G401 (cell line): ENCODE measurements around the gene RASGEF1C. TPM values are rescaled to one million over a fixed set of nuclear protein-coding genes. Genes with fewer than 3 reads are reported as not detected.
"Not testable (repeated sequence)": the region's sequence is repeated elsewhere in the genome, so short reads cannot be mapped to it uniquely, and the experiment has no call there.

ENCODE experiments used
- DNase-seq: peaks from one replicate; pipeline ENCODE4 v3.0.0-alpha.2; 2015; ENCODE audit warnings: low spot score
- in situ Hi-C: cut with HindIII; loops from 2 replicates; pipeline ENCODE4 v1.10.0; 2016; ENCODE audit warnings: low sequenced_read_pairs, mixed read lengths
- total RNA-seq: library from RNA; depleted of rRNA; stranded (reverse); fragments of >200 nt; shearing (Covaris generic); gene quantifications from 2 replicates; pipeline ENCODE4 v1.2.3, GENCODE V29; 2014

Gene RASGEF1C
- total RNA-seq, 1 experiment from 2014 or later: not detected

- in situ Hi-C loops: no loop called here
- no peak for DNase-seq
Measured at GRCh38 chr5:180129291-180130190, 79.5 kb downstream of the RASGEF1C start.

DNA sequence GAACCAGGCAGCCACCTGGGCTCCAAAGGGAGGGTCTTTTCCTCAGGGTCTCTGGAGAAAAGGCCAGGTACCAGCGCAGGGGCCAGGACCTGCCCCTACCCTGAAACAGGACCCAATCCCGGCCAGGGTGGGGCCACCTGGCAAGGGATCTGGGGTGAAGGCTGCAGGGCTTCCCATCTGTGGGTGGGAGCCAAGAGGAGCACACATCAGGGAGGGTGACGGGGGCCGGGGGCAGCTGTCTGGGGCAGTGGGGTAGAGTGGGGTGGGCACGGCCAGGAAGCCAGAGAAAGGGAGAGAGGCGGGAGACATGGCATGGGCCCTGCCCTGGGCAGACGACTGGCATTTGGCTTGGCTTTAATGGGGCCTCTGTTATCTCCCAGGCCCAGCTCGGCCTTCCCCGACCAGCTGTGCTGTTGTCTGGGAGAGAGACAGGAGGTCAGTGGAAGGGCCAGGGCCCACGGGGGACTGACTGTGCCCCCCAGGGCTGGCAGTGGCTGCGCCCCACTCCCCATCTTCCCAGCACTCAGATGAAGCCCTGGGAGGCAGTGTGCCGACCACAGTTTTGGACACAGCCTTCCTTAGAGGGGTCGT, 80.2 kb downstream of the RASGEF1C start:
- no peak for DNase-seq
- in situ Hi-C loops: no loop called here

DNA sequence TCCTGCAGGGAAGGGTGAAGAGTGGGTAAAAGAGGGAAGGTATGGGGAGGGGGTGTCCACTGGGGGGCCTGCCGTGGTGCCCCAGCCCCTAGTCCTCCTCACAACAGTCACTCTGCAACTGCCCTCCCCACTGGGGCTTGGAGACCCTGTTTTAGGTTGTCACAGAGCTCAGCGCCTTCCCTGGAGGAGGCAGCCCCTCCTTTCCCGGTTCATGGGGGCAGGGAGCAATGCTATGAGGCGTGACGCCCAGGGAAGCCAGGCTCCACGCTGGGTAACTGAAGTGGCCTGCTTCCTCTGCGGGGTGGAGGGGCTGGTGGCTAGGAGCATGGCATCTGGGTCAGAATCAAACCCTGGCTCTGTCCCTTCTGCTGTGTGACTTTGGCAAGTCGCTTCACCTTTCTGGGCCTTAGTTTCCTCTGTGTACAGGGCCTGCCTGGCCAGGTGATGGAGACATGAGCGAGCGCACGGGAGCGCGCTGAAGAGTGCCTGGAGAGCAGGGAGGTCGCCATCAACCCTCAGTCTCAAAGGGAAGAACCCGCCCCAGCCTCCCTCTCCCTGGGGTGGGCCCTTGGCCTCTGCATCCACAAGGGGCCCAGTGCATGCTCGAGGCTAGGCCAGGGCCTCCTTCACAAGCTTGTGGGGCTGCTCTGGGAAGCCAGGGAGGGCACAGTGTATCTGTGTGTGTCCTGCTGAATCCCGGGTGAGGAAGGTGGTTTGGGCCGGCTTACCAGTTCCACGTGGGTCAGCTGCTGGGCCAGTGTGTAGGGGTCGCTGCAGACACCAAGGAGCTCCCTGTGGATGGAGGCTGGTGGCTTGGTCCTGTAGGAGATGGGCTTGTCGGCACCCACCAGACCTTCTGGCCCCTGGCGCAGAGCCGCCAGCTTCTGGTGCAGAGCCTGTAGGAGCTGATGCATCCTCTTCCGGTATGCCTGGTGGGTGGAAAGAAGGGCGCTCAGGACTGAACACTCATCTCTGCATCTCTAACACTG, 81.0 kb downstream of the RASGEF1C start:
- no peak for DNase-seq
- in situ Hi-C loops: no loop called here

DNA sequence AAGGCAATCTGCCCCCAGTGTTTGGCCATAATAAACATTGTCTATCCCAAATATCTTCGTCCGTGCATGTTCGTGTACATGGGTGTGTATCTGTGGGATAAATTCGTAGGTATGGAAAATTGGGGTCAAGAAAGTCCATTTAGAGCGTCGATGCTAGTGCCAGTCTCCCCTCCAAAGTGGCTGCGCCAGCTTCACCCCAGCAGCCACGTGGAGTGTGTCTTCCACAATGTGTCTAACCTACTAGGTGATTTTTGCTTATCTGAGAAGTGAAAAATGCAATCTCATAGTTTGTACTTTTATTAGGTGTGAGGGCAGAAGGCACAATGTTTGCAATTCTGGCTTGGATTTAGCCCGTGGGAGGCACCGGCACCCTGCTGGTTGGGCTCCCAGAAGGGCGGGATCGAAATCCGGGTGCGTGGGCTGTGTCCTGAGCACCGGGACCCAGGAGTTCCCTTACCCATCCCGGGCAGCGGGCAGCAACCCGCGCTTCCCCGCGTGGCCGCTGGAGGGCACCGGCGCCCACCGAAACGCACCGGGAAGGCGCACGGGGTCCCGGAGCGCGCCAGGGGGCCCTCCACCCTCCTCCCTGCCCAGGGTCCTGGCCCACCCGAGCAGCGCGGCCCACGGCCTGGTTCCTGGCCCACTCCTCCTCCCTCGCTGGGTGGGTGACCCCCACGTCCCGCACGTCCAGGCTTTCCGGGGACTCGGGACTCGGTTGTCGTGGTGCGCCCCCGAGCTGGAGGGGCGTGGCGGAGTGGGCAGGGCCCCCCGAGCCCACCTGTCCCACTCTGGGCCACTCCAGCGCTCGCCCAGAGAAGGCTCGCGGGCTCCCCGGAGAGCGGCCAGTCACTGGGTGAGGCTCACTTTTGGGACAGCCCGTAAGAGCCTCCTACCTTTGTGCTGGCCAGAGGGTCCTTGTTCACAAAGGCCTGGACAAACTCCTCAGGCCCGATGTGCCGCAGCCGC, 82.0 kb downstream of the RASGEF1C start:
- DNase-seq: no peak
- in situ Hi-C loops: no loop called here

DNA sequence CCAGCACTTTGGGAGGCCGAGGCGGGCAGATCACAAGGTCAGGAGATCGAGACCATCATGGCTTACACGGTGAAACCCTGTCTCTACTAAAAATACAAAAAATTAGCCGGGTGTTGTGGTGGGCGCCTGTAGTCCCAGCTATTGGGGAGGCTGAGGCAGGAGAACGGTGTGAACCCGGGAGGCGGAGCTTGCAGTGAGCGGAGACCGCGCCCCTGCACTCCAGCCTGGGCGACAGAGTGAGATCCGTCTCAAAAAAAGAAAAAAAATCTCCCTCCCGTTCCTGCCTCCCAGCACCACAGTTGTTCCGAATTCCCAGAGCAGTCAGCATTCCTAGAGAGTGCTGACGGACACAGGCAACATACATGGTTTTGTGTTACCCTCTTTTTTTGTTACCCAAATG, 82.9 kb downstream of the RASGEF1C start:
- in situ Hi-C loops, DNase-seq: not testable (repeated sequence)

- in situ Hi-C loops, DNase-seq: not testable (repeated sequence)
Measured at GRCh38 chr5:180124662-180125061, 84.3 kb downstream of the RASGEF1C start.

GRCh38 chr5:180122875-180123274, 86.1 kb downstream of the RASGEF1C start:
- in situ Hi-C loops: no loop called here
- DNase-seq: no peak

DNA sequence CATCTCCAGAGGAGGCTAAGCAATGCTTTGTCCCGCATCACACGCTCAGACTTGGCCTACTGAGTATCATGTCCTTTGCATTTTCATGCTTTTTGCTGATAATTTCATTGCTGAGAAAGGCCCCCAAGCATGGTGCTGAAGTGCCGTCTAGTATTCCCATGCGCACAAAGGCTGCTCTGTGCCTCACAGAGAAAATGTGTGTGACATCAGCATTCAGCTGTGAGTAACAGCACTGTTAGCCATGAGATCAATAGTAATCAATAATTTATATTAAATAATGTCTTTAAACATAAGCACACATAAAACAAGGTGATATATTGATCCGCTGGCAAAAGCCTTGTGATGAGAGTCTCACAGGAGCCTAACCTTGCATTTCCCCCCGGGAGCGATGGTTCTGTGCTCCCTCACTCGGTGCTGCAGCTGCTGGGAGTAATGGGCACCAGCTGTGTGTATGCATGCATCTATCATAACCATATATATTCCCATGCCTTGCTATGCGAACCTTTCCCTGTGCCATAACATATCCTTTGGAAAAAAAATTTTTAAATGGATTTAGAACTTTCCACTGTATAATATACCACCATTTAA, 87.1 kb downstream of the RASGEF1C start:
- in situ Hi-C loops: no loop called here
- DNase-seq: no peak

- in situ Hi-C loops: no loop called here
- peak; percentile 92 for DNase-seq
Measured at GRCh38 chr5:180120237-180121101, 88.5 kb downstream of the RASGEF1C start.

- in situ Hi-C loops: no loop called here
Measured at GRCh38 chr5:180119903-180120236, 89.1 kb downstream of the RASGEF1C start.

GRCh38 chr5:180119031-180119902, 89.7 kb downstream of the RASGEF1C start:
- in situ Hi-C loops: no loop called here
- DNase-seq: no peak

More at GRCh38 chr5:180119903-180120236, 89.1 kb downstream of the RASGEF1C start:
- no peak for DNase-seq

DNA sequence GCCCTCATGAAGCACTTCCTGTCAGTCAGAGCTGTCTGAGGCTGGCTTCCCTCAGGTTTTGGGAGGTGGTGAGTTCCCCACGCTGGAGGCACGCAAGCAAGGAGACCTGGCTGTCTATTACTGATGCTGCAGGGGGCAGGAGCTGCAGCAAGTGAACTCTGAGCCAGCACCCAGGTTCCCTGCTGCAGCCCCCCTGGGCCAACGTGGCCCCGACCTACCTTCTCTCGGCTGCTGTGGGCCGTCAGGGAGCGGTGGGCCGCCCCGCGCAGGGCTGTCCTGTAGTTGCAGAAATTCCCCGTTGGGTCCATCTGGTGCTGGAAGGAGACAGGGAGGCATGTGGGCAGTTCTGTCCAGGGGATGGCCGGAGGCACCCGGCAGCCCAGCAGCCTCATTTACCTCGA, 90.6 kb downstream of the RASGEF1C start:
- in situ Hi-C loops: no loop called here
- DNase-seq: no peak

- peak; percentile 81 for DNase-seq
- in situ Hi-C loops: no loop called here
Measured at GRCh38 chr5:180117000-180117725, 91.8 kb downstream of the RASGEF1C start.

DNA sequence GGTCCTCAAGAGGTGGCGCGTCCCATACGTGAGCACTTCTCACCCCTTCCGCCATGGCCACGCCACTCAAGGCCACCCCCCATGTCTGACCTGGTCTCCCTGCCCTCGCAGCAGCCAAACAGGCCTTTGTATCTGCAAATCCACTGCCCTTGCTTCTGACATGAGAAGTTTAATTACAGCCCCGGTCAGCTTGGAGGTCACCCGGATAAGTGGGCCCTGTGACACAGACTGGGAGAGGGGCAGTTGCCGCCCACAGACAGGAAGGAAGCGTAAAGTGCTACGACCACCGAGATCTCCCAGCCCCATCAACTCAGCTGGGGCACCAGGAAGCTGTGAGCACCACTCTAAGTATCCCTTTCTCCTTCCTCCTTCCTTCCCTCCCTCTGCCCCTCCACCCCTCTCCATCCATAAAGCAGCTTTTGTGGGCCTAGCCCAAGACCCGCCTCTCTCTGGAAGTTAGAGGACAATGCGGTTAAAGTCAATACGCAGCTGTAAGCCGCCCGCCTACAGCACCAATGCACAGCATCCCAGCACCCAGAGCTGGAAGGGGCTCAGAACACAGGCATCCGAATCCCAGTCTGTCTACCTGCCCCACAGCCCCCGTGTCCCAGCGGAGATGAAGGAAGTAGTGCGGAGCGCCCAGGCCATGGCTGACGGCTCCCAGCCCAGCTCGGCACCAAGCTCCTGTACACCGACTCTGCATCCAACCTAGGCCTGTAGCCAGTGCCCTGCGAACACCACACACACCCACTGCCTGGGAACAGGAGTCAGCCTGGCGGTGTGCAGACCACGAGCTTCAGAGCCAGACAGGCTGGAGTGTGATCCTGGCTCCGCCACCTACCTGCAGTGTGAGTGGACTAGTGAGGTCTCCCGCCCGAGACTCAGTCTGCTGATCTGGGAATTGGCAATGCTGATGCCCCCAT, 92.7 kb downstream of the RASGEF1C start:
- in situ Hi-C loops: no loop called here
- DNase-seq: peak; percentile 60
